Measurements from ENCODE around the gene TRAF6. TPM values are rescaled to one million over a fixed set of nuclear protein-coding genes. Genes with fewer than 3 reads are reported as not detected.

TRAF6 gene
- total RNA-seq, 1 donor: 11.6 TPM

- no peak for DNase-seq (ENCODE audit: insufficient read length, low spot score, missing footprints)
- H3K9me3 ChIP-seq (ENCODE audit: low read depth, low read length): no peaks in the 10 kb centered on the region
- no peak overlapping the region for H2AFZ ChIP-seq (ENCODE audit: low read length)
- H3K4me2 ChIP-seq (ENCODE audit: insufficient read depth, low read length): no peak overlapping the region
- no peaks in the 10 kb centered on the region for H3K27me3 ChIP-seq (ENCODE audit: insufficient read depth, low read length)
- H4K20me1 ChIP-seq (ENCODE audit: insufficient read depth, low read length): no peaks in the 10 kb centered on the region
- H3K27ac ChIP-seq (ENCODE audit: low read depth, low read length): no peak overlapping the region
- no peak for TF ChIP-seq CTCF (IDR thresholded peaks at IDR 0.05; ENCODE audit: extremely low read depth, low read depth, low read length)
- peaks cover 7% of the 10 kb centered on the region for H3K36me3 ChIP-seq (ENCODE audit: insufficient read depth, low read length)
- peaks cover 11% of the 10 kb centered on the region for H3K4me1 ChIP-seq (ENCODE audit: insufficient read depth, low read length)
- H3K4me3 ChIP-seq (ENCODE audit: insufficient read depth, low read length): no peak overlapping the region
- no peaks in the 10 kb centered on the region for H3K79me2 ChIP-seq (ENCODE audit: insufficient read depth, low read length)
These were observed 66.4 kb downstream of the TRAF6 start for GRCh38 chr11:36443661-36444060.

GRCh38 chr11:36441610-36442208 lies 68.4 kb downstream of the TRAF6 start:
- Histone ChIP-seq H3K4me2 (ENCODE audit: insufficient read depth, low read length) (no peak overlapping the region), H3K4me1 (ENCODE audit: insufficient read depth, low read length) (no peaks in the 10 kb centered on the region), H3K36me3 (ENCODE audit: insufficient read depth, low read length) (peaks cover 5% of the 10 kb centered on the region), H3K4me3 (ENCODE audit: insufficient read depth, low read length) (no peak overlapping the region), H3K79me2 (ENCODE audit: insufficient read depth, low read length) (no peaks in the 10 kb centered on the region), H3K27me3 (ENCODE audit: insufficient read depth, low read length) (no peaks in the 10 kb centered on the region), H3K27ac (ENCODE audit: low read depth, low read length) (no peak overlapping the region), H3K9me3 (ENCODE audit: low read depth, low read length) (no peaks in the 10 kb centered on the region), H4K20me1 (ENCODE audit: insufficient read depth, low read length) (no peaks in the 10 kb centered on the region), H2AFZ (ENCODE audit: low read length) (no peak overlapping the region)
- no peak for TF ChIP-seq CTCF (IDR thresholded peaks at IDR 0.05; ENCODE audit: extremely low read depth, low read depth, low read length)
- DNase-seq (ENCODE audit: insufficient read length, low spot score, missing footprints): no peak

- H3K27ac ChIP-seq (ENCODE audit: low read depth, low read length): no peak overlapping the region
- H4K20me1 ChIP-seq (ENCODE audit: insufficient read depth, low read length): no peaks in the 10 kb centered on the region
- H3K36me3 ChIP-seq (ENCODE audit: insufficient read depth, low read length): no peaks in the 10 kb centered on the region
- H3K4me2 ChIP-seq (ENCODE audit: insufficient read depth, low read length): no peak overlapping the region
- no peaks in the 10 kb centered on the region for H3K27me3 ChIP-seq (ENCODE audit: insufficient read depth, low read length)
- H3K79me2 ChIP-seq (ENCODE audit: insufficient read depth, low read length): no peaks in the 10 kb centered on the region
- DNase-seq (ENCODE audit: insufficient read length, low spot score, missing footprints): no peak
- H3K9me3 ChIP-seq (ENCODE audit: low read depth, low read length): no peaks in the 10 kb centered on the region
- H3K4me3 ChIP-seq (ENCODE audit: insufficient read depth, low read length): no peak overlapping the region
- no peak overlapping the region for H2AFZ ChIP-seq (ENCODE audit: low read length)
- no peak for TF ChIP-seq CTCF (IDR thresholded peaks at IDR 0.05; ENCODE audit: extremely low read depth, low read depth, low read length)
- no peaks in the 10 kb centered on the region for H3K4me1 ChIP-seq (ENCODE audit: insufficient read depth, low read length)
These were observed 71.9 kb downstream of the TRAF6 start for GRCh38 chr11:36438126-36438525.

- no peak overlapping the region for H2AFZ ChIP-seq (ENCODE audit: low read length)
- no peak overlapping the region for H3K27ac ChIP-seq (ENCODE audit: low read depth, low read length)
- H3K79me2 ChIP-seq (ENCODE audit: insufficient read depth, low read length): no peaks in the 10 kb centered on the region
- no peaks in the 10 kb centered on the region for H3K36me3 ChIP-seq (ENCODE audit: insufficient read depth, low read length)
- TF ChIP-seq CTCF (IDR thresholded peaks at IDR 0.05; ENCODE audit: extremely low read depth, low read depth, low read length): no peak
- H3K4me2 ChIP-seq (ENCODE audit: insufficient read depth, low read length): no peak overlapping the region
- H3K4me3 ChIP-seq (ENCODE audit: insufficient read depth, low read length): no peak overlapping the region
- H3K27me3 ChIP-seq (ENCODE audit: insufficient read depth, low read length): no peaks in the 10 kb centered on the region
- H4K20me1 ChIP-seq (ENCODE audit: insufficient read depth, low read length): no peaks in the 10 kb centered on the region
- no peak for DNase-seq (ENCODE audit: insufficient read length, low spot score, missing footprints)
- H3K9me3 ChIP-seq (ENCODE audit: low read depth, low read length): no peaks in the 10 kb centered on the region
- peaks cover under 1% of the 10 kb centered on the region for H3K4me1 ChIP-seq (ENCODE audit: insufficient read depth, low read length)
These were observed 72.7 kb downstream of the TRAF6 start for GRCh38 chr11:36437413-36437812.

Small RNA genes lying within 50 kb of the gene (small RNA-seq; reads per million reads assigned to genes)
- not detected for gene AC061999.1

Other genes starting within 250 kb of the TRAF6 start
- gene COMMD9, start 220.8 kb downstream of the TRAF6 start, total RNA-seq: 39.5 and 52.5 TPM in 2 replicates
- 9.8 and 18.6 TPM in 2 replicates for gene PRR5L, start 214.0 kb downstream of the TRAF6 start, total RNA-seq
- 0.36 and 0.59 TPM in 2 replicates for gene RAG1, start 57.7 kb upstream of the TRAF6 start, total RNA-seq
- 32.1 and 33.7 TPM in 2 replicates for gene IFTAP, start 84.2 kb upstream of the TRAF6 start, total RNA-seq
- gene RAG2, start 88.0 kb upstream of the TRAF6 start, total RNA-seq: not detected in 2 replicates